ENCODE data around the gene ZHX3. TPM values are rescaled to one million over a fixed set of nuclear protein-coding genes. Genes with fewer than 3 reads are reported as not detected.

ZHX3 gene
- polyA plus RNA-seq, 4 donors = 19.8 to 28.1 (median 21.9) TPM

GRCh38 chr20:41232973-41233926 is 84.3 kb downstream of the ZHX3 start:
- DNase-seq (ENCODE audit: low read depth in 4 of 4, low spot score in 2 of 4) = no peak

DNA sequence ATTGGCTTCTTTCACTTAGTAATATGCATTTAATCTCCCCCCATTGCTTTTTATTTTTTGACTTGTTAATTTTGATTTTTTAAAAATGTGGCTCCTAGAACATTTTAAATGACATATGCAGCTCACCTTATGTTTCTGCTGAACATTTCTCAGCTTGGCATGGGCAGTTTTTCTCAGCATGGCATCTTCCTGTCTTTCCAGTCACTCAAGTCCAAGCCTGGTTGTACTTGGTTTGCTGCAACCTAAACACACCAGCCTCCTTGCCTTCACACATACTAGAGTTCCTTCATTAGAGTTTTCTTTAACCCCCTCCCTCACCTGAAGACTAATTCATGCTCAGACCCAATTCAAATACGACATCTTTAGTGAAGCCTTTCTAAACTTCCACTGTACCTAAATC is 86.4 kb downstream of the ZHX3 start:
- no peak for DNase-seq (ENCODE audit: low read depth in 4 of 4, low spot score in 2 of 4)

- no peak for DNase-seq (ENCODE audit: low read depth in 4 of 4, low spot score in 2 of 4)
These were observed 87.4 kb downstream of the ZHX3 start for GRCh38 chr20:41230136-41230535.

GRCh38 chr20:41229259-41229658 is 88.3 kb downstream of the ZHX3 start:
- no peak for DNase-seq (ENCODE audit: low read depth in 4 of 4, low spot score in 2 of 4)

GRCh38 chr20:41228858-41229257 is 88.7 kb downstream of the ZHX3 start:
- no peak for DNase-seq (ENCODE audit: low read depth in 4 of 4, low spot score in 2 of 4)

DNA sequence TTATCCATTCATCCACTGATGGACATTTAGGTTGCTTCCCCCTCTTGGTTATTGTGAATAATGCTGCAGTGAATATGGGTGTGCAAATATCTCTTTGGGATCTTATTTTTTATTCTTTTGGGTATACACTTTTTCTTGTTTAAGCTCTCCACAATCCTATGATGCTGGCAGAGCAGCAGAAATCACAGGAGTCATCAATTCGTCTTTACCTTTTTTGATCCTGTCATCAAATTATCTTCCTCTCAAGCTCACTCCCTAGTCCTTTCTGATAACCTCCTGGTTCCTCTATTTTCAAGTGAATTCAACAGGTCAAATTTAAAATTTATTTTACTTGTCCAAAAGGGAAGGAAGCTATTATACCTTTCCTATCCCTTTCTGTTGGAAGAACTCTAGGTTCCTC is 91.1 kb downstream of the ZHX3 start:
- no peak for DNase-seq (ENCODE audit: low read depth in 4 of 4, low spot score in 2 of 4)

DNA sequence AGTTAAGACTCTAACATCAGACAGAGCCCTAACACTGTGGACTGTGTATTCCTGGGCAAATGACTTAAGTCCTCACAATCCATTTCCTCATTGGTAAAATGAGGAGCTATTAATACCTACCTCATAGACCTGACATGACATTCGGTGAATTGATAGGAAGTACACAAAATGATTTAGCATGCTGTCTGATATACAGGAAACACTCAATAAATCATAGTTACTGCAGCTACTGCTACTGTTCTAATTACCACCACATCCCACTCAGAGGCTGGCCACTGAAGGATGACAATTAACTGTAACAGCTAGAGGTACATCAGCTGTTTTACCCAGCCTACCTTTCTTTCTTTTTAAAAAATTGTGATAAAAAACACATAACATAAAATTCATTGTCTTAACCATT is 92.4 kb downstream of the ZHX3 start:
- no peak for DNase-seq (ENCODE audit: low read depth in 4 of 4, low spot score in 2 of 4)

- no peak for DNase-seq (ENCODE audit: low read depth in 4 of 4, low spot score in 2 of 4)
These were observed 93.2 kb downstream of the ZHX3 start for GRCh38 chr20:41224281-41224680.

- DNase-seq (ENCODE audit: low read depth in 4 of 4, low spot score in 2 of 4) = no peak
These were observed 94.4 kb downstream of the ZHX3 start for GRCh38 chr20:41223112-41223511.

DNA sequence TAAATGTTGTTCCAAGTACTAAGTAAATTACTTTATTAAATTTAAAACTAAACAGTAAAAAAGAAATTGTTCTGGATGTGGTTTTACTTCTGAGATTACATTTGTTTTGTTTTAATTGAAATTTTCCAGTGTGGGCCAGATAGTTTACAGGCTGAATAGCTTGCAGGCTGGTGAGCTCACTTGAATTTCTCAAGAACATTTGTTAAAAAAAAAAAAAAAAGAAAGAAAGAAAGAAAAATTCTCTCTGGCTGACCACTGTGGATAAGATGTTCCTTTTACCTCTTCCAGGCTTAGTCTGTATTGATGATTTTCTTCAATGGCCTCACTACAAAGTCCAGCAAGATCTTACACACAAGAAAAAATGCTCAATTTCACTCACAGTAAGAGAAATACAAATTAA is 94.8 kb downstream of the ZHX3 start:
- DNase-seq (ENCODE audit: low read depth in 4 of 4, low spot score in 2 of 4) = no peak

DNA sequence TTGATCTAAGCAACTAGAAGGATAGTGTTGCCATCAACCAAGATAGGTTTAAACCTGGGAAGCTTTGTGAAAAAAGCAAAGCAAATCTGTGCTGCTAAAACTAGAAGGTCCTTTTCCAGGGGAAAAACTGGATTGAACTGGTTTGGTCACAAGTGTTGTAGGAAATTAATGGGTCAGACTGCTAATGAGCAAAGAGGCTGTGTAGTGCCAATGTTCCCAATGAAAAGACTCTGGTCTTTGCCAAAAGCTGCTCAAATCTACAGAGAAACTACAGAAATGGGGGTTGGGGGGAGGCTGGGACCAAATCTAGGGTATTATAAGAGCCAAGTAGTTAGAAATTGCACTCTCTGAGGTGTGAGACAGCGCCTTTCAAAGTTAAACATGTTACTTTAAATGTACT is 95.2 kb downstream of the ZHX3 start:
- no peak for DNase-seq (ENCODE audit: low read depth in 4 of 4, low spot score in 2 of 4)

DNA sequence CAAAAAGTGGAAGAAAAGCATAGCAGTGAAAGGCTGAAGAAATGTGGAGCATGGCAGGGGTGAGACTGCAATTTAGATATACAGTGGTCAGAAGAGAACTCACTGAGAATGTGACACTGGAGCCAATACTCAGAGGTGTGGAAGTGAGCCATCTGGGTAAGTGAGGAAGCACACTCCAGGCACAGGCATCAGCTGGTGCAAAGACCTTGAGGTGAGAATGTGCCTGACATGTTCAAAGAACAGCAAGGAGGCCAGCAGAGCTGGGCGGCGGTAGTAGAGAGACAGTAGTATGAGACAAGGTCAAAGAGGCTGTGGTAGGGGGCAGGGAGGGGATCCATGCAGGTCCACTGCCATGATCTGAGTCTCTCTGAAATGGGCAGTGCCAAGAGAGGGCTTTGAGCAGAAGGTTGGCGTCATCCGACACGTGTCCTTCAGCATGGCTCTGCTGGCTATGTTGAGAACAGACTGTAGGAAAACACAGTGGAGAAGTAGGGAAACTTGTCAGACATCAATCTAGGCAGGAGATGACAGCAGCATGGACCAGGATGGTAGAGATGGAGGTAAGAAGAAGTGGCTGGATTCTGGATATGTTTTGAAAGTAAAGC is 95.8 kb downstream of the ZHX3 start:
- DNase-seq (ENCODE audit: low read depth in 4 of 4, low spot score in 2 of 4) = no peak

GRCh38 chr20:41219824-41220223 is 97.7 kb downstream of the ZHX3 start:
- no peak for DNase-seq (ENCODE audit: low read depth in 4 of 4, low spot score in 2 of 4)

GRCh38 chr20:41218466-41218865 is 99.1 kb downstream of the ZHX3 start:
- no peak for DNase-seq (ENCODE audit: low read depth in 4 of 4, low spot score in 2 of 4)

DNA sequence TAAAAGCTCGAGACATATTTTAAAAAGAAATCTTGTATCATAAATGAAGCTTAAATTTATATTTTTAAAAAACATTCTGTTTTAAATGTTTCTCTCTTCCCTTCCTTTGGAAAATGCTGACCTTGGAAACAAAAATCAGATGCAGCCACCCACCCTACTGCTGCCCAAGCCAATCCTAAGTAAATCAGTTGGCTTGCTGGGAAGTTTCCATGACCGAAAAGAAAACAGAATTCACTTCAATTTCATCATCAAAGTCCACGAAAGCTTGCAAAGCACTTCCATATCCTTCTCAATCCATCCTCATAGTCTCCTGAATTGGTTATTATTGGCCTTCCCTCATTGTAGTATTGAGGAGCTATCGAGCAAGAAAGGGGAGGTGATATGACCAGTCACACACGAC is 100.1 kb downstream of the ZHX3 start:
- no peak for DNase-seq (ENCODE audit: low read depth in 4 of 4, low spot score in 2 of 4)

GRCh38 chr20:41214666-41215065 is 102.9 kb downstream of the ZHX3 start:
- DNase-seq (ENCODE audit: low read depth in 4 of 4, low spot score in 2 of 4) = no peak

DNA sequence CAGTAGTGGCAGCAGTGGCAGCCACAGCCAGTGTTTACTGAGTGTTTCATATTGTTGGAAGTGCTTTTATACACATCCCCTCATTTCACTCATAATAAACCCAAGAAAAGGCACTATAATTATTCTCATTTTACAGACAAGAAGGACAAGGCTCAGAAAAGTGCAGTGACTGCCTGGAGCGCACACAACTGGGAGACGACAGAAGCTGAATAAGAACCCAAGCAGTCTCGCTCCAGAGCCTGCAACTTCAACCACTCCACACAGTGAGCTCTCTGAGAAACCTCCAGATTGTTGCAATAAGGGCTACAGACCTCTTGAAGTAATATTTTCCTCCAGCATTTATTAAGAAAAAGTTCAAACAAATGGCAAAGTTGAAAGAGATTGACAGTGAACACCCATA is 103.3 kb downstream of the ZHX3 start:
- no peak for DNase-seq (ENCODE audit: low read depth in 4 of 4, low spot score in 2 of 4)

- no peak for DNase-seq (ENCODE audit: low read depth in 4 of 4, low spot score in 2 of 4)
These were observed 104.2 kb downstream of the ZHX3 start for GRCh38 chr20:41213150-41213820.

DNA sequence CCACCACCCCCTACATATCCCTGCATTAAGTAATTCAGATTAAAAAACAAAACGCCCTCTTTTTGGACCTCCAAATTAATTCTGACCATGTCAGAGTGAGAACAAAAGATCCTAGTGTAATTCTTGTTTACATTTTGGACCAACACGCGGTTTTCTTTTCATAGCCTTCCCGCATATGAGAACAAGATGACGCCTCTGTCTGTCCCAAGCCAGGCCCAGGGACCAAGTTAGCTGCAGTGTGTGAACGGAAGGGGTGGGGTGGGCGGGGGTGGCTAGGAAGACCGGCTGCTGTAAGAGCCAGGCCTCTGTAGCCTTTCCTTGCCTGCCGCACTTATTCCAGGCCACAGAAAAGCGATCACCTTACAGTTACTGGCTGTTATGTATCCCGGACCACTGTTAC is 112.2 kb downstream of the ZHX3 start:
- no peak for DNase-seq (ENCODE audit: low read depth in 4 of 4, low spot score in 2 of 4)

DNA sequence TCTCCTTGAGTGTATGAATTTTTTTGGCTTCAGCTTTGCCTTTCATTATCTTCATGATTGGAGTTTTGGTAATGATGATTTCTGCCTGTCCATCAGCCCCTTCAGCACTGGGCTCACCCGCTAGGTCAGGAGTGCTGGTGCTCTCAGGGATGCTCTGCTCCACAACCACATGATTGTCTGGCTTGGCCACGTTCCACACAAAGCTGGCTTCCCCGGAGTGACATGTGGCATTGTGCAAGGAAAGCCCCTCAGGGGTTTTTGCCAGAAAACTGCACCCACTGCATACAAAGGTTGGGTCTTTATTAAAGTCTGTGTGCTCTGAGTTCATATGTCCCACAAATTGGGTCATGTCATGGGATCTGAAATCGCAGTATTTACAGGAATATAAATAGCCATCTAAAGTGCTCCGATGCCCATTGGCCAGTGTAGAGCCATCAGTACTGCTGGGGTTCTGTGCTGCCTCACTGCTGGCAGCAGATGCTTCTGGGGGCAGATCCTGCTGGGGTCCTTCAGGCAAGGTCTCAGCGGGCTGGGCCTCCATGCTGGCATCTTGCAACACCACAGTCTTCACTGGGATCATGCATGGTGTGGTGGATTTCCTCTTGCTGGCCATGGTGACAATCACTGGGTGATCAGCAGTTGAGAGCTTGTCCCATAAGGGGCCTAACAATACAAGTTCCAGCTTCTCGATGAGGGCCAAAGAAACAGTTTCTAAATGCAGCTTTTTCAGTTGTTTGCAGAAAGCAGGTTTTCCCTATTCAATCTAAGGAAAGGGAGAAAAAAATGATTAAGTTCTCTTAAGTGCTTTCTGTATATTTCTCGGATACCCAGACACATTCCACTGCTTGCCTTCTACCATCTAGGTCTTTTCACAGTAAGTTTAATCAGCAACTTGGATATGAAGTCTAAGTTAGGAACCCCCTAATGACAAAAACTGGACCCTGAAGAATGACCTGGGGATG is 112.9 kb downstream of the ZHX3 start:
- DNase-seq (ENCODE audit: low read depth in 4 of 4, low spot score in 2 of 4) = no peak

All from left renal cortex interstitium (tissue), 4 donors.